ENCODE data around the gene GSTO2.

GSTO2 gene

GRCh38 chr10:104254493-104255310 is 14.3 kb upstream of the GSTO2 start, which contains the start of gene GSTO1:
Gene GSTO1, plus strand, starts transcription at chr10:104254892. Its CDS starts 37 bp downstream, at chr10:104254929.
- DNase-seq (ENCODE audit: low read depth), result peak; percentile 74
- Histone ChIP-seq H3K36me3 (ENCODE audit: control insufficient read depth, insufficient read depth, low read length, severe bottlenecking) (peaks cover 25% of the 10 kb centered on the region), H3K4me3 (ENCODE audit: low read length) (peak within 1 kb of the TSS; percentile 86), H3K27me3 (replicated peaks; ENCODE audit: control insufficient read depth, insufficient read depth, low read length) (no peaks in the 10 kb centered on the region), H3K9ac (ENCODE audit: low read length) (peak within 1 kb of the TSS; percentile 96), H3K4me1 (ENCODE audit: control insufficient read depth, insufficient read depth, low read length) (peaks cover 35% of the 10 kb centered on the region), H3K9me3 (ENCODE audit: control insufficient read depth, low read length) (no peaks in the 10 kb centered on the region)

- peak overlapping the region; percentile 86 for H3K4me3 ChIP-seq (ENCODE audit: low read length)
- no peaks in the 10 kb centered on the region for H3K9me3 ChIP-seq (ENCODE audit: control insufficient read depth, low read length)
- H3K9ac ChIP-seq (ENCODE audit: low read length), result peak overlapping the region; percentile 96
- H3K36me3 ChIP-seq (ENCODE audit: control insufficient read depth, insufficient read depth, low read length, severe bottlenecking), result peaks cover 32% of the 10 kb centered on the region
- DNase-seq (ENCODE audit: low read depth), result peak; percentile 78
- peaks cover 43% of the 10 kb centered on the region for H3K4me1 ChIP-seq (ENCODE audit: control insufficient read depth, insufficient read depth, low read length)
- H3K27me3 ChIP-seq (replicated peaks; ENCODE audit: control insufficient read depth, insufficient read depth, low read length), result no peaks in the 10 kb centered on the region
Observed at GRCh38 chr10:104255311-104255981, 13.5 kb upstream of the GSTO2 start.

GRCh38 chr10:104256335-104256961 is 12.5 kb upstream of the GSTO2 start:
- no peaks in the 10 kb centered on the region for H3K27me3 ChIP-seq (replicated peaks; ENCODE audit: control insufficient read depth, insufficient read depth, low read length)
- H3K9ac ChIP-seq (ENCODE audit: low read length), result peak overlapping the region; percentile 96
- H3K4me3 ChIP-seq (ENCODE audit: low read length), result peak overlapping the region; percentile 86
- H3K9me3 ChIP-seq (ENCODE audit: control insufficient read depth, low read length), result no peaks in the 10 kb centered on the region
- DNase-seq (ENCODE audit: low read depth), result peak; percentile 37
- H3K4me1 ChIP-seq (ENCODE audit: control insufficient read depth, insufficient read depth, low read length), result peaks cover 51% of the 10 kb centered on the region
- H3K36me3 ChIP-seq (ENCODE audit: control insufficient read depth, insufficient read depth, low read length, severe bottlenecking), result peaks cover 42% of the 10 kb centered on the region

GRCh38 chr10:104257235-104257634 is 11.7 kb upstream of the GSTO2 start:
- no peaks in the 10 kb centered on the region for H3K27me3 ChIP-seq (replicated peaks; ENCODE audit: control insufficient read depth, insufficient read depth, low read length)
- peak overlapping the region; percentile 96 for H3K9ac ChIP-seq (ENCODE audit: low read length)
- no peaks in the 10 kb centered on the region for H3K9me3 ChIP-seq (ENCODE audit: control insufficient read depth, low read length)
- H3K36me3 ChIP-seq (ENCODE audit: control insufficient read depth, insufficient read depth, low read length, severe bottlenecking), result peaks cover 50% of the 10 kb centered on the region
- DNase-seq (ENCODE audit: low read depth), result no peak
- H3K4me3 ChIP-seq (ENCODE audit: low read length), result peak overlapping the region; percentile 86
- peaks cover 56% of the 10 kb centered on the region for H3K4me1 ChIP-seq (ENCODE audit: control insufficient read depth, insufficient read depth, low read length)

GRCh38 chr10:104258209-104258608 is 10.8 kb upstream of the GSTO2 start:
- Histone ChIP-seq H3K27me3 (replicated peaks; ENCODE audit: control insufficient read depth, insufficient read depth, low read length) (no peaks in the 10 kb centered on the region), H3K4me3 (ENCODE audit: low read length) (no peak overlapping the region), H3K4me1 (ENCODE audit: control insufficient read depth, insufficient read depth, low read length) (peaks cover 56% of the 10 kb centered on the region), H3K9ac (ENCODE audit: low read length) (no peak overlapping the region), H3K9me3 (ENCODE audit: control insufficient read depth, low read length) (no peaks in the 10 kb centered on the region), H3K36me3 (ENCODE audit: control insufficient read depth, insufficient read depth, low read length, severe bottlenecking) (peaks cover 59% of the 10 kb centered on the region)
- no peak for DNase-seq (ENCODE audit: low read depth)

- Histone ChIP-seq H3K4me3 (ENCODE audit: low read length) (no peak overlapping the region), H3K36me3 (ENCODE audit: control insufficient read depth, insufficient read depth, low read length, severe bottlenecking) (peaks cover 72% of the 10 kb centered on the region), H3K9ac (ENCODE audit: low read length) (peak overlapping the region; percentile 18), H3K9me3 (ENCODE audit: control insufficient read depth, low read length) (no peaks in the 10 kb centered on the region), H3K4me1 (ENCODE audit: control insufficient read depth, insufficient read depth, low read length) (peaks cover 51% of the 10 kb centered on the region), H3K27me3 (replicated peaks; ENCODE audit: control insufficient read depth, insufficient read depth, low read length) (no peaks in the 10 kb centered on the region)
- no peak for DNase-seq (ENCODE audit: low read depth)
Observed at GRCh38 chr10:104259456-104259855, 9.5 kb upstream of the GSTO2 start.

GRCh38 chr10:104259999-104260774 is 8.8 kb upstream of the GSTO2 start:
- no peak for DNase-seq (ENCODE audit: low read depth)

GRCh38 chr10:104260775-104261115 is 8.2 kb upstream of the GSTO2 start:
- Histone ChIP-seq H3K27me3 (replicated peaks; ENCODE audit: control insufficient read depth, insufficient read depth, low read length) (no peaks in the 10 kb centered on the region), H3K9me3 (ENCODE audit: control insufficient read depth, low read length) (no peaks in the 10 kb centered on the region), H3K36me3 (ENCODE audit: control insufficient read depth, insufficient read depth, low read length, severe bottlenecking) (peaks cover 85% of the 10 kb centered on the region), H3K9ac (ENCODE audit: low read length) (peak overlapping the region; percentile 7), H3K4me1 (ENCODE audit: control insufficient read depth, insufficient read depth, low read length) (peaks cover 50% of the 10 kb centered on the region), H3K4me3 (ENCODE audit: low read length) (no peak overlapping the region)
- peak; percentile 62 for DNase-seq (ENCODE audit: low read depth)

More at GRCh38 chr10:104259999-104260774, 8.8 kb upstream of the GSTO2 start:
- Histone ChIP-seq H3K4me1 (ENCODE audit: control insufficient read depth, insufficient read depth, low read length) (peaks cover 51% of the 10 kb centered on the region), H3K9me3 (ENCODE audit: control insufficient read depth, low read length) (no peaks in the 10 kb centered on the region), H3K36me3 (ENCODE audit: control insufficient read depth, insufficient read depth, low read length, severe bottlenecking) (peaks cover 79% of the 10 kb centered on the region), H3K4me3 (ENCODE audit: low read length) (peak overlapping the region; percentile 33), H3K9ac (ENCODE audit: low read length) (peak overlapping the region; percentile 7), H3K27me3 (replicated peaks; ENCODE audit: control insufficient read depth, insufficient read depth, low read length) (no peaks in the 10 kb centered on the region)

- Histone ChIP-seq H3K27me3 (replicated peaks; ENCODE audit: control insufficient read depth, insufficient read depth, low read length) (no peaks in the 10 kb centered on the region), H3K36me3 (ENCODE audit: control insufficient read depth, insufficient read depth, low read length, severe bottlenecking) (peaks cover 98% of the 10 kb centered on the region), H3K4me3 (ENCODE audit: low read length) (no peak overlapping the region), H3K9me3 (ENCODE audit: control insufficient read depth, low read length) (no peaks in the 10 kb centered on the region), H3K4me1 (ENCODE audit: control insufficient read depth, insufficient read depth, low read length) (peaks cover 37% of the 10 kb centered on the region), H3K9ac (ENCODE audit: low read length) (no peak overlapping the region)
- DNase-seq (ENCODE audit: low read depth), result no peak
Observed at GRCh38 chr10:104262055-104262454, 6.9 kb upstream of the GSTO2 start.

- peaks cover 24% of the 10 kb centered on the region for H3K4me1 ChIP-seq (ENCODE audit: control insufficient read depth, insufficient read depth, low read length)
- no peaks in the 10 kb centered on the region for H3K9me3 ChIP-seq (ENCODE audit: control insufficient read depth, low read length)
- H3K27me3 ChIP-seq (replicated peaks; ENCODE audit: control insufficient read depth, insufficient read depth, low read length), result no peaks in the 10 kb centered on the region
- H3K4me3 ChIP-seq (ENCODE audit: low read length), result no peak overlapping the region
- H3K9ac ChIP-seq (ENCODE audit: low read length), result no peak overlapping the region
- peaks cover 84% of the 10 kb centered on the region for H3K36me3 ChIP-seq (ENCODE audit: control insufficient read depth, insufficient read depth, low read length, severe bottlenecking)
- DNase-seq (ENCODE audit: low read depth), result no peak
Observed at GRCh38 chr10:104264783-104265182, 4.2 kb upstream of the GSTO2 start.

Measured in adipocyte (in vitro differentiated cells).